H1 (cell line): ENCODE results near the gene ST8SIA4. TPM values are rescaled to one million over a fixed set of nuclear protein-coding genes. Genes with fewer than 3 reads are reported as not detected.

ENCODE experiments used
- CTCF ChIA-PET: fragments of 300-600 bp; sonication (Branson Sonifier 250); formaldehyde crosslinking; loops from one replicate; lab custom pipeline; 2021; ENCODE audit not compliant: partially characterized antibody; lab: Charles Lee
- POLR2A ChIA-PET: fragments of 300-600 bp; sonication (Branson Sonifier 250); formaldehyde crosslinking; loops from one replicate; lab custom pipeline; 2021; ENCODE audit warnings: inconsistent platforms; ENCODE audit not compliant: partially characterized antibody; lab: Charles Lee
- DNase-seq, 2 experiments: peaks; one replicate each; pipeline versions ENCODE4 v3.0.0 to v3.0.0-alpha.2; 2010 to 2022; ENCODE audit warnings: low spot score in 2 of 2, low read depth in 1 of 2, mixed read lengths in 1 of 2
- FAIRE-seq: peaks from 2 replicates; lab custom pipeline; 2011; peaks lifted over from hg19 to GRCh38; lab: Jason Lieb, UNC
- H2AFZ ChIP-seq: 2 replicates; pipeline ENCODE4 v1.8.1; 2012; ENCODE audit warnings: low read length, inconsistent platforms
- H2AK5ac ChIP-seq: 2 replicates; pipeline ENCODE4 v1.6.1; 2013; ENCODE audit warnings: low read depth, low read length
- H2BK120ac ChIP-seq: replicated peaks from 2 replicates; pipeline ENCODE3; 2013; ENCODE audit warnings: low read depth, low read length, inconsistent platforms
- H2BK12ac ChIP-seq: 2 replicates; pipeline ENCODE4 v1.6.1; 2013; ENCODE audit warnings: low read depth, low read length
- H2BK15ac ChIP-seq: 2 replicates; pipeline ENCODE4 v1.6.1; 2013; ENCODE audit warnings: low read length
- H2BK20ac ChIP-seq: 2 replicates; pipeline ENCODE4 v1.6.1; 2013; ENCODE audit warnings: low read length
- H2BK5ac ChIP-seq: 2 replicates; pipeline ENCODE4 v1.6.1; 2013; ENCODE audit warnings: low read depth, low read length
- H3K14ac ChIP-seq: 2 replicates; pipeline ENCODE4 v1.6.1; 2013; ENCODE audit warnings: inconsistent platforms; ENCODE audit not compliant: insufficient read length
- H3K18ac ChIP-seq: 2 replicates; pipeline ENCODE4 v1.6.1; 2013; ENCODE audit warnings: low read length; ENCODE audit errors: extremely low read depth
- H3K23ac ChIP-seq: 2 replicates; pipeline ENCODE4 v1.6.1; 2013; ENCODE audit warnings: inconsistent platforms; ENCODE audit not compliant: insufficient read length
- H3K23me2 ChIP-seq: 2 replicates; pipeline ENCODE4 v1.6.1; 2013; ENCODE audit warnings: low read depth, low read length
- H3K27ac ChIP-seq: 2 replicates; pipeline ENCODE4 v1.6.1; 2011; ENCODE audit warnings: low read depth, low read length, inconsistent platforms
- H3K27me3 ChIP-seq, 4 experiments: replicated peaks in 1 of 4; 1 replicate in 1 of 4; 2 replicates in 3 of 4; pipeline versions ENCODE4 v1.6.1 to v1.8.1; 2011 to 2013; ENCODE audit warnings: low read length in 3 of 4, mild to moderate bottlenecking in 3 of 4, inconsistent platforms in 2 of 4, mixed read lengths in 2 of 4, moderate library complexity in 1 of 4; ENCODE audit not compliant: control insufficient read depth in 3 of 4, insufficient read depth in 3 of 4; ENCODE audit errors: extremely low read depth in 1 of 4
- H3K36me3 ChIP-seq, 4 experiments: 2 replicates each; pipeline versions ENCODE4 v1.6.1 to v1.8.1; 2011 to 2013; ENCODE audit warnings: mild to moderate bottlenecking in 4 of 4, low read length in 3 of 4, moderate library complexity in 2 of 4, control low read depth in 1 of 4, inconsistent platforms in 1 of 4; ENCODE audit not compliant: insufficient read depth in 4 of 4, control insufficient read depth in 2 of 4
- H3K4ac ChIP-seq: replicated peaks from 2 replicates; pipeline ENCODE3; 2013; ENCODE audit warnings: low read length, low read depth, mixed read lengths, inconsistent platforms; ENCODE audit not compliant: insufficient read length
- H3K4me1 ChIP-seq, 4 experiments: replicated peaks in 1 of 4; 1 replicate in 1 of 4; 2 replicates in 3 of 4; pipeline versions ENCODE4 v1.6.1 to v1.8.1; 2011 to 2013; ENCODE audit warnings: low read length in 3 of 4, inconsistent platforms in 2 of 4, mixed read lengths in 1 of 4; ENCODE audit not compliant: insufficient read depth in 4 of 4, control insufficient read depth in 3 of 4
- H3K4me2 ChIP-seq, 2 experiments: 2 replicates each; pipeline versions ENCODE4 v1.6.1 to v1.8.1; 2011 to 2013; ENCODE audit warnings: low read depth in 2 of 2, low read length in 2 of 2, control low read depth in 1 of 2, inconsistent platforms in 1 of 2, mild to moderate bottlenecking in 1 of 2; ENCODE audit not compliant: insufficient read depth in 1 of 2
- H3K4me3 ChIP-seq, 4 experiments: fragments of 200-600, 300-600 bp in 1 of 4; sonication (generic), shearing (Covaris generic), sonication (Bioruptor Twin) in 1 of 4; 2 replicates each; pipeline versions ENCODE4 v1.5.1 to v1.8.1; 2011 to 2016; ENCODE audit warnings: low read length in 4 of 4, low read depth in 3 of 4, control low read depth in 2 of 4, inconsistent platforms in 2 of 4, mild to moderate bottlenecking in 2 of 4, mixed read lengths in 1 of 4, moderate library complexity in 1 of 4; ENCODE audit not compliant: insufficient read depth in 2 of 4; ENCODE audit errors: extremely low read depth in 1 of 4
- H3K56ac ChIP-seq: replicated peaks from 2 replicates; pipeline ENCODE3; 2013; ENCODE audit warnings: low read depth, mild to moderate bottlenecking, mixed read lengths, low read length, inconsistent platforms; ENCODE audit not compliant: insufficient read length
- H3K79me1 ChIP-seq: 2 replicates; pipeline ENCODE4 v1.6.1; 2013; ENCODE audit warnings: low read depth, low read length, control low read depth
- H3K79me2 ChIP-seq, 2 experiments: 2 replicates each; pipeline versions ENCODE4 v1.6.1 to v1.8.1; 2012 to 2013; ENCODE audit warnings: low read length in 2 of 2, mild to moderate bottlenecking in 2 of 2, inconsistent platforms in 1 of 2; ENCODE audit not compliant: insufficient read depth in 2 of 2, control insufficient read depth in 1 of 2
- H3K9ac ChIP-seq, 4 experiments: replicated peaks in 1 of 4; 1 replicate in 1 of 4; 2 replicates in 3 of 4; pipeline versions ENCODE4 v1.6.1 to v1.8.1; 2011 to 2013; ENCODE audit warnings: low read depth in 3 of 4, low read length in 3 of 4, control low read depth in 2 of 4, mild to moderate bottlenecking in 2 of 4, moderate library complexity in 2 of 4, inconsistent platforms in 1 of 4; ENCODE audit errors: extremely low read depth in 1 of 4
- H3K9me3 ChIP-seq, 2 experiments: 2 replicates each; pipeline versions ENCODE4 v1.6.1 to v1.8.1; 2012 to 2013; ENCODE audit warnings: mild to moderate bottlenecking in 2 of 2, moderate library complexity in 2 of 2, control low read depth in 1 of 2, inconsistent platforms in 1 of 2, low read depth in 1 of 2, low read length in 1 of 2, mixed read lengths in 1 of 2; ENCODE audit not compliant: insufficient read depth in 2 of 2
- H4K20me1 ChIP-seq, 2 experiments: replicated peaks in 1 of 2; 2 replicates each; pipeline versions ENCODE3 to v1.8.1; 2011 to 2013; ENCODE audit warnings: inconsistent platforms in 2 of 2, low read length in 2 of 2, mild to moderate bottlenecking in 1 of 2; ENCODE audit not compliant: insufficient read depth in 2 of 2, control insufficient read depth in 1 of 2
- H4K5ac ChIP-seq: 2 replicates; pipeline ENCODE4 v1.6.1; 2013; ENCODE audit warnings: low read length, low read depth, mixed read lengths, inconsistent platforms; ENCODE audit not compliant: insufficient read length
- H4K8ac ChIP-seq: 2 replicates; pipeline ENCODE4 v1.8.0; 2013; ENCODE audit warnings: mild to moderate bottlenecking, moderate library complexity, low read length, inconsistent platforms; ENCODE audit not compliant: insufficient read depth; ENCODE audit errors: extremely low read depth
- H4K91ac ChIP-seq: replicated peaks from 2 replicates; pipeline ENCODE3; 2013; ENCODE audit warnings: low read length, mixed read lengths, inconsistent platforms; ENCODE audit not compliant: insufficient read length
- CHD1 ChIP-seq: IDR thresholded peaks from 2 replicates; pipeline ENCODE4 v1.6.1; 2012; ENCODE audit warnings: low read depth, low read length, improper control_type of control experiment
- HDAC6 ChIP-seq: IDR thresholded peaks from one replicate; pipeline ENCODE4 v1.7.1; 2012; ENCODE audit warnings: low read depth, mild to moderate bottlenecking, inconsistent platforms, low read length, moderate library complexity
- NRF1 ChIP-seq: IDR thresholded peaks from 2 replicates; pipeline ENCODE4 v1.6.1; 2011; ENCODE audit warnings: mild to moderate bottlenecking, low read depth, low read length, improper control_type of control experiment
- PHF8 ChIP-seq: fragments of 200-600 bp; sonication (generic); conservative IDR thresholded peaks from 2 replicates; pipeline ENCODE4 v1.7.1; 2012; ENCODE audit warnings: low read depth, mild to moderate bottlenecking, inconsistent platforms, low read length, moderate library complexity
- RFX5 ChIP-seq: IDR thresholded peaks from 2 replicates; pipeline ENCODE4 v1.6.1; 2011; ENCODE audit warnings: low read depth, low read length, improper control_type of control experiment, borderline replicate concordance
- SP2 ChIP-seq: IDR thresholded peaks from 2 replicates; pipeline ENCODE4 v1.6.1; 2012; ENCODE audit warnings: mild to moderate bottlenecking, low read length, inconsistent platforms
- SP4 ChIP-seq: IDR thresholded peaks from 2 replicates; pipeline ENCODE4 v1.6.1; 2012; ENCODE audit warnings: low read length, inconsistent platforms
- TBP ChIP-seq: IDR thresholded peaks from 2 replicates; pipeline ENCODE4 v1.6.1; 2011; ENCODE audit warnings: low read depth, low read length, improper control_type of control experiment
- TEAD4 ChIP-seq: IDR thresholded peaks from 2 replicates; pipeline ENCODE4 v1.6.1; 2012; ENCODE audit warnings: low read depth, low read length, inconsistent platforms, mixed read lengths
- WGBS, 2 experiments: shearing (Covaris generic) in 1 of 2; methylation state at CpG; one replicate each; pipeline versions ENCODE4 v1.1.6 to v1.1.7; 2013 to 2015; ENCODE audit warnings: low lambda C conversion rate in 2 of 2, mixed read lengths in 2 of 2, inconsistent platforms in 1 of 2, low coverage in 1 of 2, missing lambda C conversion rate in 1 of 2; ENCODE audit not compliant: insufficient replicate concordance in 2 of 2, insufficient coverage in 1 of 2, insufficient read length in 1 of 2; ENCODE audit errors: extremely low coverage in 1 of 2, missing lambda C conversion rate in 1 of 2; 5-methylcytosine and 5-hydroxymethylcytosine counted together
- polyA plus RNA-seq, 7 experiments: library from polyadenylated mRNA; depleted of rRNA in 3 of 7; stranded (reverse) in 5 of 7; unstranded in 2 of 7; fragments of >200 nt in 5 of 7; fragments of 200-250 nt in 2 of 7; gene quantifications; 1 replicate in 5 of 7; 2 replicates in 1 of 7; 4 replicates in 1 of 7; pipeline versions ENCODE4 v1.2.1 to v1.2.3, GENCODE V29; 2011 to 2013; ENCODE audit warnings: missing spikeins in 2 of 7, mixed read lengths in 2 of 7
- total RNA-seq: library from RNA; stranded (reverse); fragmentation: NEBNext Ultra II Directional; extraction: Animal tissue kit (Norgen Biotek cat#: 25700); gene quantifications from 2 replicates; pipeline ENCODE4 v1.2.1, GENCODE V29; 2021

Gene ST8SIA4
- total and polyA plus RNA-seq, 2 of the 8 experiments (the other 6 are each of a cell fraction or from before 2014, with no cell fraction given): 0.08 to 0.50 TPM

DNA sequence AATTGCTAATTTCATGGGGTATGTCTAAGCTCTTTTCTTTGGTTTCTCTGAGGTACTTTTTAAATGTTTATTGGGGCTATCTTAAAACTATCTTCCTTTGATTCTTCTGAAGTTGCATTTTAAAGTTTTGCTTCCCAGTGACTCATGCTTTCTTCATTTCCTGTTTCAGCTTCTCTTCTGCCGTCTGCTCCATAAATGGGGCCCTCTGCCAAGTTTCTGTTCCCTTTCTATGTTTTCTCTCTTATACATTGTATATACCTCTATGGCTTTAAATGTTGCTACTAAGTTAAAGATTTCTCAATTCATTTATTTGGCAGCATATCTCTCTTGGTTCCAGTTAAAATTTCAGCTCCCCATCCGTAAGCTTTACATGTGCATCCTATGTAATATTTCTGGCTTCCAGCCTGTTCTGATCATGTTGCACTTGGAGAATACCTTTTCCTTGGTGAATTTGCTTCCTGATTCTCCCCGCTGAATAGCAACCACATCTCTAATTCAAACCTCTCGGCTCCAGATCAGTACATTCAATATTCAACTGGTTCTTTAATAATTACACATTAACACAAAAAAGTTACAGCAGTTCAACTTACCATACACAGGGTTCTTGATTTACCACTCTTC, 125.3 kb downstream of the ST8SIA4 start:
- H2BK5ac ChIP-seq: no peak overlapping the region
- H2BK20ac ChIP-seq: no peak overlapping the region
- POLR2A ChIA-PET: no interaction called here
- H3K4me2 ChIP-seq: no peak overlapping the region
- no peaks in the 10 kb centered on the region for H3K23me2 ChIP-seq
- FAIRE-seq: no peak
- no peak overlapping the region for H4K91ac ChIP-seq
- H3K4me3 ChIP-seq: no peak overlapping the region
- H3K9ac ChIP-seq: no peak overlapping the region
- H2BK120ac ChIP-seq: no peak overlapping the region
- no peak overlapping the region for H2BK12ac ChIP-seq
- H2AK5ac ChIP-seq: no peak overlapping the region
- CTCF ChIA-PET: interaction anchor here (0.9 to 1.7 kb wide), 2 partner anchors 11 to 123 kb away, joined by 3 to 6 read pairs; no protein-coding TSS in a partner anchor
- no peak overlapping the region for H4K5ac ChIP-seq
- H3K36me3 ChIP-seq: no peaks in the 10 kb centered on the region
- 82% methylated on average over 4 of the region's 4 CpGs; no CpG with 5 or more reads in 1 of the 2 experiments for WGBS, 2 experiments
- H4K20me1 ChIP-seq: no peaks in the 10 kb centered on the region
- peaks cover 0 to 2% (median under 1%) of the 10 kb centered on the region in 4 experiments; a peak in 2 of 7 replicates for H3K4me1 ChIP-seq
- TF ChIP-seq HDAC6 (no peak), RFX5 (no peak), TBP (no peak), SP4 (no peak), CHD1 (no peak), PHF8 (no peak), SP2 (no peak), TEAD4 (no peak), NRF1 (no peak)
- TF ChIP-seq, all 59 proteins: peak for 0
- no peak for DNase-seq
- Histone ChIP-seq H4K8ac (no peak overlapping the region), H3K27ac (no peak overlapping the region), H3K79me2 (no peaks in the 10 kb centered on the region), H3K79me1 (no peaks in the 10 kb centered on the region), H3K27me3 (no peaks in the 10 kb centered on the region), H2BK15ac (no peak overlapping the region), H3K18ac (no peak overlapping the region), H3K23ac (no peak overlapping the region), H3K9me3 (no peaks in the 10 kb centered on the region), H2AFZ (no peak overlapping the region), H3K56ac (no peak overlapping the region), H3K4ac (no peak overlapping the region), H3K14ac (no peak overlapping the region)
